ENCODE data around the gene MFSD8.
"Not testable (repeated sequence)": the region's sequence is repeated elsewhere in the genome, so short reads cannot be mapped to it uniquely, and the experiment has no call there.

Gene MFSD8

GRCh38 chr4:127930175-127930574 lies 34.8 kb downstream of the MFSD8 start:
- DNase-seq: no peak

- DNase-seq: not testable (repeated sequence)
Measured at GRCh38 chr4:127925720-127926119, 39.3 kb downstream of the MFSD8 start.

GRCh38 chr4:127922226-127922625 lies 42.7 kb downstream of the MFSD8 start:
- DNase-seq: no peak

- no peak for DNase-seq
Measured at GRCh38 chr4:127920521-127920920, 44.5 kb downstream of the MFSD8 start.

GRCh38 chr4:127917151-127917550 lies 47.8 kb downstream of the MFSD8 start:
- no peak for DNase-seq

GRCh38 chr4:127916512-127916911 lies 48.5 kb downstream of the MFSD8 start:
- DNase-seq: no peak

GRCh38 chr4:127905029-127905428 lies 59.9 kb downstream of the MFSD8 start:
- DNase-seq: no peak

GRCh38 chr4:127899682-127900081 lies 65.3 kb downstream of the MFSD8 start:
- not testable (repeated sequence) for DNase-seq

- DNase-seq: no peak
Measured at GRCh38 chr4:127896528-127896927, 68.4 kb downstream of the MFSD8 start.

- no peak for DNase-seq
Measured at GRCh38 chr4:127896069-127896468, 68.9 kb downstream of the MFSD8 start.

GRCh38 chr4:127889903-127890302 lies 75.1 kb downstream of the MFSD8 start:
- DNase-seq: no peak

- no peak for DNase-seq
Measured at GRCh38 chr4:127888559-127888958, 76.4 kb downstream of the MFSD8 start.

- DNase-seq: no peak
Measured at GRCh38 chr4:127881563-127881864, 83.5 kb downstream of the MFSD8 start.

GRCh38 chr4:127880763-127881562 lies 84.0 kb downstream of the MFSD8 start, which contains the start of gene PLK4:
Gene PLK4, plus strand, starts transcription at chr4:127880893. Its CDS starts 242 bp downstream, at chr4:127881135.
- DNase-seq: peak; percentile 98

- no peak for DNase-seq
Measured at GRCh38 chr4:127875791-127876190, 89.2 kb downstream of the MFSD8 start.

GRCh38 chr4:127870688-127871087 lies 94.3 kb downstream of the MFSD8 start:
- DNase-seq: no peak

- DNase-seq: no peak
Measured at GRCh38 chr4:127870281-127870680, 94.7 kb downstream of the MFSD8 start.

GRCh38 chr4:127868196-127868595 lies 96.8 kb downstream of the MFSD8 start:
- DNase-seq: no peak

Measured in activated CD4-positive, alpha-beta T cell treated with anti-CD3 and anti-CD28 coated beads, Interleukin-2, Interleukin-6, amounts not matched to agents 100 ng/mL and 50 ng/mL, durations not matched to agents 16 hours and 8 hours (primary cell).